OCI-LY3 (cell line): ENCODE data around the gene CIPC.

ENCODE experiments used
- EZH2phosphoT487 ChIP-seq: fragments of 200-600 bp; shearing (Covaris generic); IDR thresholded peaks from 2 replicates; pipeline ENCODE4 v1.6.1; 2018; ENCODE audit warnings: antibody characterized with exemption, mixed run types, low read depth
- TF ChIP-seq, protein P1 (sequence below): fragments of 200-600, 300-600 bp; sonication (generic); IDR thresholded peaks from 2 replicates; pipeline ENCODE4 v1.5.1; 2014; ENCODE audit warnings: antibody characterized with exemption, low read length, low read depth

DNA sequence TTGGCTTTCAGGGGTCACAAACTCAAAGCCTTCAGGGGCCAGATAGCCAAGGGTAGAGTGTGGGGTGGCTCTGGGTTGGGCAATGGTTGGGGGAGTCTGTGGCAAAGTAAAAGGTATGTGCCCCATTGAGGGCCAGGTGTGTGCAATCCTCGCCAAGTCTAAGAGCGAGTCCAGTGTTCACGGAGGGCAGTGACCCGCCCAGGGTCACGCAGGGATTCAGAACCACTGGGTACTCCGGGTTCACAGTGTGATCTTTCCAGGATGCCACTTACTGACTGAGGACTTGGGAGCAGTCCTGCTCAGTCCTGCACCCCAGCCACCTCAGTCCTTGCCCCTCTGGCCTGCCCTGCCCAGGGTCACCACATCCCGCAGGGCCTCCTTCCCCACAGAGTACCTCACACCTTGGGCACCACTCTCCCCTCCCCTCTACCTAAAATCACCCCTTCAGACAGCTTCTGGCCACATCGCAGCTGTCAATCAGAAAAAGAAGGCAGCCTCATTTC, 27.8 kb downstream of the CIPC start:
- TF ChIP-seq, protein P1, sequence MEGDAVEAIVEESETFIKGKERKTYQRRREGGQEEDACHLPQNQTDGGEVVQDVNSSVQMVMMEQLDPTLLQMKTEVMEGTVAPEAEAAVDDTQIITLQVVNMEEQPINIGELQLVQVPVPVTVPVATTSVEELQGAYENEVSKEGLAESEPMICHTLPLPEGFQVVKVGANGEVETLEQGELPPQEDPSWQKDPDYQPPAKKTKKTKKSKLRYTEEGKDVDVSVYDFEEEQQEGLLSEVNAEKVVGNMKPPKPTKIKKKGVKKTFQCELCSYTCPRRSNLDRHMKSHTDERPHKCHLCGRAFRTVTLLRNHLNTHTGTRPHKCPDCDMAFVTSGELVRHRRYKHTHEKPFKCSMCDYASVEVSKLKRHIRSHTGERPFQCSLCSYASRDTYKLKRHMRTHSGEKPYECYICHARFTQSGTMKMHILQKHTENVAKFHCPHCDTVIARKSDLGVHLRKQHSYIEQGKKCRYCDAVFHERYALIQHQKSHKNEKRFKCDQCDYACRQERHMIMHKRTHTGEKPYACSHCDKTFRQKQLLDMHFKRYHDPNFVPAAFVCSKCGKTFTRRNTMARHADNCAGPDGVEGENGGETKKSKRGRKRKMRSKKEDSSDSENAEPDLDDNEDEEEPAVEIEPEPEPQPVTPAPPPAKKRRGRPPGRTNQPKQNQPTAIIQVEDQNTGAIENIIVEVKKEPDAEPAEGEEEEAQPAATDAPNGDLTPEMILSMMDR: no peak
- no peak for TF ChIP-seq EZH2phosphoT487
